ENCODE data around the gene UGT1A1. TPM values are rescaled to one million over a fixed set of nuclear protein-coding genes. Genes with fewer than 3 reads are reported as not detected.

Gene UGT1A1
- total RNA-seq, 1 donor from 2014 or later, result not detected

DNA sequence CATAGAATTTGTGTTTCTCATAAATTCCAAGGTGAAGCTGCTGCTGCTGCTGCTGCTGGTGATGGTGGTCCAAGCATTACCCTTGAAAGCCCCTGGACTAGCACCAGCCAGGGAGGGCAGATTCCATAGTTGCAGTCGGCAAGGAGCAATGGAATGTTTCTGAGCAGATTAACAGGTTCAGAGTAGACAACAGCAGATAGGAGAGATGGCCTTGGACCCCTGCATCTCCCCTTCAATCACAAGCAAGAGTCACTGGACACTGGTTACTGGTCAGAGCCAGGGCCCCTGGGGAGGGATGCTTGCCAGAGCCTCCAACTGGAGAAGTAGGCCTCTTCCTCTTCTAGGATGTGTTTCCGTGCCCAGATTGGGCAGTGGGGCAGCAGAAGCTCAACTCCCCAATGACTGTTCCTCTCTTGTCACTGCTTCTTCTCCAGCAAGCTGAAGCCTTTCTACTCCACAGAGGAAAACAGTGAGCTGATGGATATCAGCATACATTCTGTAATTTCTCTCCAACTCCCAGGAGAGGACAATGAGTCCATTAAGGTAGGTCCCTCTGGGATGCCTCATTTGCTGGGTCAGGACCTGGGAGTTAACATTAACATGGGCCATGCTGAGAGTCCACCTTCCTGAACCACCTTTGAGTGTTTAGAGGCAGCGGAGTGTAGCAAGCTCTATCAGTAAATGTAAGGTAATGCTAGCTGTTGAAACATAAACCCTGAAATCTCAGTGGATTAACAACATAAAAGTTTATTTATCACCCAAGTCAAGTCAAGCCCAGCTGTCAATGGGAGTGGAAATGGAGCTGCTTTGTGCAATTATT lies 53.4 kb downstream of the UGT1A1 start:
- DNase-seq (ENCODE audit: low spot score), result no peak
- Mint-ChIP-seq H3K27me3 (ENCODE audit: unreplicated experiment) (no peaks in the 10 kb centered on the region), H3K9me3 (ENCODE audit: unreplicated experiment) (no peaks in the 10 kb centered on the region), H3K4me1 (ENCODE audit: unreplicated experiment) (peaks cover 3% of the 10 kb centered on the region), H3K27ac (ENCODE audit: unreplicated experiment) (no peak overlapping the region), H3K36me3 (ENCODE audit: low read depth, unreplicated experiment) (no peaks in the 10 kb centered on the region), H3K4me3 (ENCODE audit: unreplicated experiment) (no peak overlapping the region)
- TF ChIP-seq, protein P1, sequence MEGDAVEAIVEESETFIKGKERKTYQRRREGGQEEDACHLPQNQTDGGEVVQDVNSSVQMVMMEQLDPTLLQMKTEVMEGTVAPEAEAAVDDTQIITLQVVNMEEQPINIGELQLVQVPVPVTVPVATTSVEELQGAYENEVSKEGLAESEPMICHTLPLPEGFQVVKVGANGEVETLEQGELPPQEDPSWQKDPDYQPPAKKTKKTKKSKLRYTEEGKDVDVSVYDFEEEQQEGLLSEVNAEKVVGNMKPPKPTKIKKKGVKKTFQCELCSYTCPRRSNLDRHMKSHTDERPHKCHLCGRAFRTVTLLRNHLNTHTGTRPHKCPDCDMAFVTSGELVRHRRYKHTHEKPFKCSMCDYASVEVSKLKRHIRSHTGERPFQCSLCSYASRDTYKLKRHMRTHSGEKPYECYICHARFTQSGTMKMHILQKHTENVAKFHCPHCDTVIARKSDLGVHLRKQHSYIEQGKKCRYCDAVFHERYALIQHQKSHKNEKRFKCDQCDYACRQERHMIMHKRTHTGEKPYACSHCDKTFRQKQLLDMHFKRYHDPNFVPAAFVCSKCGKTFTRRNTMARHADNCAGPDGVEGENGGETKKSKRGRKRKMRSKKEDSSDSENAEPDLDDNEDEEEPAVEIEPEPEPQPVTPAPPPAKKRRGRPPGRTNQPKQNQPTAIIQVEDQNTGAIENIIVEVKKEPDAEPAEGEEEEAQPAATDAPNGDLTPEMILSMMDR (IDR thresholded peaks at IDR 0.05; ENCODE audit: unreplicated experiment), result no peak

DNA sequence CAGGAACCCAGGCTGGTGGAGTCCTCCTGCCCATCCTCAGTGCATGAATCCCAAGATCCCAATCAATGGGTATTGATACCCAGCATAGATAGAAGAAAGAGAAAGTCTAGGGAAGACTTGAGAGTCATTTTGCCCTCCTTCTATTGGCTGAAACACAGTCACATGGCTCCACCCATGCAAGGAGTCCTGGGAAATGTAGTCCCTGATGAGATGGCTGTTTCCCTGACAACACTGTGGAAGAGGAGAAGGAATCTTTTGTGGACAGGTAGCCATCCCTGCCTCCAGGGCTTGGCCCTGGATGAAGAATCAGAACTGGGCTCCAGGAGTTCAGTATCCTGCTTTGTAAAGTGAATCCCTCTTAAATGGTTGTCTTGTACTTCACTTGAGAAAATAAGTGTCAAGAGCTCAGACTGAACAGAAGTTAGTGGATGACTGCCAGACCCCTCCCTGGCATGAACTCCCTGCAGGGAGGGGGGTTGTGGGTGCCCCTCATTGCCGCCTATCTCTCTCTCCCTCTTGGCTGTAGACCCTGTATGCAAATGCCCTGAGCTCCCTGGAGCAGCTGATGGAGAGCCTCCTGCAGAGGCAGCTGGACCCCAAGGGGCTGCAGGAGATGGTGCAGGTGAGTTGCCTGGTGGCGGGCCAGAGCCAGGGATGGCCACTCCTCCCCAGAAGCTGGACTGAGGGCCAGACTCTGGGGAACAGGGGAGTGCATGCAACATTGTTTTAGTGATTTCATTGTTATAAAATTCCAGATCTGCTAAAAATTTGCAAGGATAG lies 54.2 kb downstream of the UGT1A1 start:
- Mint-ChIP-seq H3K27ac (ENCODE audit: unreplicated experiment) (no peak overlapping the region), H3K4me1 (ENCODE audit: unreplicated experiment) (peaks cover 3% of the 10 kb centered on the region), H3K27me3 (ENCODE audit: unreplicated experiment) (no peaks in the 10 kb centered on the region), H3K36me3 (ENCODE audit: low read depth, unreplicated experiment) (no peaks in the 10 kb centered on the region), H3K9me3 (ENCODE audit: unreplicated experiment) (no peaks in the 10 kb centered on the region), H3K4me3 (ENCODE audit: unreplicated experiment) (no peak overlapping the region)
- TF ChIP-seq, protein P1 (IDR thresholded peaks at IDR 0.05; ENCODE audit: unreplicated experiment), result no peak
- no peak for DNase-seq (ENCODE audit: low spot score)

DNA sequence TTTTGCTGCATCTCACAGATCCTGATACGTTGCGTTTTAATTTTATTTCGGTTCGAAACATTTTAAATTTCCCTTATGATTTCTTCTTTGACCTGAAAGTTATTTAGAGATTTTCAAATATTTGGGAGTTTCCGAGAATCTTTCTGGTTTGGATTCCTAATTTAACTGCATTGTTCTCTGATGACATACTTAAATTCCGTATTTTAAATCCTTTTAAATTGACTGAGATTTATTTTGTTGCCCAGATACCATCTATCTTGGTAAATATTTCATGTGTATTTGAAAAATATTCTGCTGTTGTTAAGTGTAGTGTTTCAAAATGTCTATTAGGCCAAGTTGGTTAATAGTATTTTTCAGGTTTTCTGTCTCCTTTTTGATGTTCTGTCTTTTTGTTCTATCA lies 55.8 kb downstream of the UGT1A1 start:
- TF ChIP-seq, protein P1 (IDR thresholded peaks at IDR 0.05; ENCODE audit: unreplicated experiment), result no peak
- no peaks in the 10 kb centered on the region for H3K9me3 Mint-ChIP-seq (ENCODE audit: unreplicated experiment)
- no peaks in the 10 kb centered on the region for H3K27me3 Mint-ChIP-seq (ENCODE audit: unreplicated experiment)
- no peak overlapping the region for H3K27ac Mint-ChIP-seq (ENCODE audit: unreplicated experiment)
- DNase-seq (ENCODE audit: low spot score), result no peak
- peaks cover 3% of the 10 kb centered on the region for H3K4me1 Mint-ChIP-seq (ENCODE audit: unreplicated experiment)
- H3K4me3 Mint-ChIP-seq (ENCODE audit: unreplicated experiment), result no peak overlapping the region
- H3K36me3 Mint-ChIP-seq (ENCODE audit: low read depth, unreplicated experiment), result no peaks in the 10 kb centered on the region

DNA sequence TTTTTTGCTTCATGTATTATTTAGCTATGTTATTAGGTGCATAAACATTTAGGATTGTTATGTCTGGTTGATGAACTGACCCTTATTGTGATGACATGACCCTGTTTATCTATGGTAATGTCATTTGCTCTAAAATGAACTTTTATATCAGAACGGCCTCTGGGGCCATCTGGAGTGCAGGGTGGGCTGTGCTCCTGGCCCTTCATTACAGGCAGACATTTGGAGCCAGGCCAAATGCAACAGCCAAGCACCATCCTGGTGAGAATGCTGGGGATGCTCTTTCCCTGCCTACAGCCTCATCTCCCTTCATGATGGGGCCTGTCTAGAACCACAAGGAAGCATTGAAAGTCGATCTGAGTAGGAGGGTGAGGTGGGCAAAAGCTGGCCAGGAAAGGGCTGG lies 56.3 kb downstream of the UGT1A1 start:
- H3K36me3 Mint-ChIP-seq (ENCODE audit: low read depth, unreplicated experiment), result no peaks in the 10 kb centered on the region
- H3K4me1 Mint-ChIP-seq (ENCODE audit: unreplicated experiment), result peaks cover 3% of the 10 kb centered on the region
- no peak for DNase-seq (ENCODE audit: low spot score)
- H3K4me3 Mint-ChIP-seq (ENCODE audit: unreplicated experiment), result no peak overlapping the region
- no peaks in the 10 kb centered on the region for H3K9me3 Mint-ChIP-seq (ENCODE audit: unreplicated experiment)
- no peak overlapping the region for H3K27ac Mint-ChIP-seq (ENCODE audit: unreplicated experiment)
- H3K27me3 Mint-ChIP-seq (ENCODE audit: unreplicated experiment), result peaks cover 3% of the 10 kb centered on the region
- TF ChIP-seq, protein P1 (IDR thresholded peaks at IDR 0.05; ENCODE audit: unreplicated experiment), result no peak

DNA sequence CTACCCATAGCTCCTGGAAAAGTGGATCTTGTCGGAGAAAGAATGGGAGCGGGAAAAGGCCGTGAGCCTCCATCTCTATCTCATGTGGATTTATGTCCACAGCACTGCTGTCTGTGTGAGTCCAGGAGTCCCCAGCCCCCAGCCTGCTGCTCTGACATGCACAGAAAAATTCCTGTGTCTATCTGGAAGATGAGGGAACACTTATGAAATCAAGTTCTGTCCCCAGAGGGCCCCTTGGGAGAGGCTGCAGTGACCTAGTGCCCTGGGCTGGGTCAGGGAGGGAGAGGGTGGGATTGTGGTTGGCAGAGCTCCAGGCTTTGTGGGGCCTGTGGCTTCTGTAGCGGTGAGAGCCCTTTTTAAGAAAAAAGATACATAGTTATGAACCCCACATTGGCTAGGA lies 56.7 kb downstream of the UGT1A1 start:
- no peak for DNase-seq (ENCODE audit: low spot score)
- H3K36me3 Mint-ChIP-seq (ENCODE audit: low read depth, unreplicated experiment), result no peaks in the 10 kb centered on the region
- H3K27ac Mint-ChIP-seq (ENCODE audit: unreplicated experiment), result no peak overlapping the region
- H3K9me3 Mint-ChIP-seq (ENCODE audit: unreplicated experiment), result no peaks in the 10 kb centered on the region
- peaks cover 3% of the 10 kb centered on the region for H3K4me1 Mint-ChIP-seq (ENCODE audit: unreplicated experiment)
- TF ChIP-seq, protein P1 (IDR thresholded peaks at IDR 0.05; ENCODE audit: unreplicated experiment), result no peak
- no peak overlapping the region for H3K4me3 Mint-ChIP-seq (ENCODE audit: unreplicated experiment)
- H3K27me3 Mint-ChIP-seq (ENCODE audit: unreplicated experiment), result peaks cover 4% of the 10 kb centered on the region
